Hepatocyte (in vitro differentiated cells): ENCODE data around the gene ANAPC16. TPM values are rescaled to one million over a fixed set of nuclear protein-coding genes. Genes with fewer than 3 reads are reported as not detected.

Experiments
- DNase-seq: peaks from one replicate; pipeline ENCODE4 v3.0.0-alpha.2; 2016; ENCODE audit warnings: low spot score
- H2AFZ ChIP-seq: fragments of 200-600 bp; sonication (generic); 2 replicates; pipeline ENCODE4 v1.6.0; 2016; ENCODE audit warnings: antibody characterized with exemption, mild to moderate bottlenecking
- H3K27ac ChIP-seq: fragments of 200-600 bp; sonication (generic); 2 replicates; pipeline ENCODE4 v1.5.1; 2016; ENCODE audit warnings: mild to moderate bottlenecking
- H3K27me3 ChIP-seq: fragments of 200-600 bp; sonication (generic); 2 replicates; pipeline ENCODE4 v1.6.1; 2016
- H3K36me3 ChIP-seq: fragments of 200-600 bp; sonication (generic); replicated peaks from 2 replicates; pipeline ENCODE4 v1.5.1; 2016; ENCODE audit warnings: low read depth; ENCODE audit not compliant: insufficient read depth
- H3K4me1 ChIP-seq: fragments of 200-600 bp; sonication (generic); 2 replicates; pipeline ENCODE4 v1.5.1; 2016; ENCODE audit warnings: mild to moderate bottlenecking, moderate library complexity; ENCODE audit not compliant: insufficient read depth
- H3K4me2 ChIP-seq: fragments of 200-600 bp; sonication (generic); 2 replicates; pipeline ENCODE4 v1.6.0; 2016
- H3K4me3 ChIP-seq: fragments of 200-600 bp; sonication (generic); 2 replicates; pipeline ENCODE4 v1.5.1; 2016; ENCODE audit warnings: mild to moderate bottlenecking
- H3K79me2 ChIP-seq: fragments of 200-600 bp; sonication (generic); 2 replicates; pipeline ENCODE4 v1.6.0; 2017; ENCODE audit warnings: mild to moderate bottlenecking
- H3K9me2 ChIP-seq: fragments of 200-600 bp; sonication (generic); replicated peaks from 2 replicates; pipeline ENCODE4 v1.6.0; 2017; ENCODE audit warnings: mild to moderate bottlenecking; ENCODE audit not compliant: insufficient read depth
- H3K9me3 ChIP-seq: fragments of 200-600 bp; sonication (generic); 2 replicates; pipeline ENCODE4 v1.5.1; 2016; ENCODE audit warnings: low read depth, mild to moderate bottlenecking
- H4K20me1 ChIP-seq: fragments of 200-600 bp; sonication (generic); 2 replicates; pipeline ENCODE4 v1.6.0; 2016; ENCODE audit warnings: mild to moderate bottlenecking; ENCODE audit not compliant: insufficient read depth, poor library complexity, severe bottlenecking
- CTCF ChIP-seq: fragments of 200-600 bp; sonication (generic); IDR thresholded peaks from 2 replicates; pipeline ENCODE4 v1.5.1; 2016; ENCODE audit warnings: antibody characterized with exemption, mild to moderate bottlenecking; ENCODE audit not compliant: poor library complexity
- EZH2 ChIP-seq: fragments of 200-600 bp; sonication (generic); IDR thresholded peaks from 2 replicates; pipeline ENCODE4 v1.6.1; 2016; ENCODE audit warnings: antibody characterized with exemption, mild to moderate bottlenecking, borderline replicate concordance
- EZH2phosphoT487 ChIP-seq: fragments of 200-600 bp; sonication (generic); IDR thresholded peaks from one replicate; pipeline ENCODE4 v1.6.1; 2018; ENCODE audit warnings: antibody characterized with exemption, mild to moderate bottlenecking, low read depth, moderate library complexity; ENCODE audit not compliant: unreplicated experiment, severe bottlenecking
- WGBS: methylation state at CpG from one replicate; pipeline ENCODE4 v1.1.6; 2016; ENCODE audit warnings: low lambda C conversion rate; ENCODE audit errors: missing lambda C conversion rate; 5-methylcytosine and 5-hydroxymethylcytosine counted together
- polyA plus RNA-seq: library from polyadenylated mRNA; unstranded; fragments of >200 nt; fragmentation: Nextera tagmentation; extraction: Ambion mirVana; gene quantifications from 2 replicates; pipeline ENCODE4 v1.2.1, GENCODE V29; 2016
- total RNA-seq: library from RNA; depleted of rRNA; stranded (reverse); fragments of >200 nt; gene quantifications from 2 replicates; pipeline ENCODE4 v1.2.3, GENCODE V29; 2014

Gene ANAPC16
- total and polyA plus RNA-seq, 2 experiments from 2014 or later: 109 to 118 TPM

GRCh38 chr10:72260976-72261783, 45.4 kb downstream of the ANAPC16 start:
- Histone ChIP-seq H4K20me1 (no peaks in the 10 kb centered on the region), H3K4me1 (peaks cover 42% of the 10 kb centered on the region)
- peak; percentile 73 for DNase-seq

DNA sequence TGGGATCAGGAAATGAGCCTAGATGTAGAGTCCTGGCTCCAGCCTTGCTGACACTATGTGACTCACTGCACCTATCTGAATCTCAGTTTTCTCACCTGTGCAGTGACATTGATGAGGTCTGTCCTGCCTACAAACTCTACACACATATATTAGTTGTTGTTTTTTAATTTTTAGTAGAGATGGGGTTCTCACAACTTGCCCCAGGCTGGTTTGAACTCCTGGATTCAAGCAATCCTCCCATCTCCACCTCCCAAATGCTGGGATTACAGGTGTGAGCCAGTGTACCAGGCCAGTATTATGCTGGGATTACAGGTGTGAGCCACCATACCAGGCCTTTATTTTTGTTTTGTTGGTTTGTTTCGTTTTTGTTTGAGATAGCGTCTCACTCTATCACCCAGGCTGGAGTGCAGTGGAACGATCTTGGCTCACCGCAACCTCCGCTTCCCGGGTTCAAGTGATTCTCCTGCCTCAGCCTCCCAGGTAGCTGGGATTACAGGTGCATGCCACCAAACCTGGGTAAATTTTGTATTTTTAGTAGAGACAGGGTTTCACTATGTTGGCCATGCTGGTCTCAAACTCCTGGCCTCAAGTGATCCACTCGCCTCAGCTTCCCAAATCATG, 46.1 kb downstream of the ANAPC16 start:
- Histone ChIP-seq H2AFZ (peak overlapping the region; percentile 25), H4K20me1 (no peaks in the 10 kb centered on the region), H3K9me3 (no peaks in the 10 kb centered on the region), H3K4me1 (peaks cover 42% of the 10 kb centered on the region), H3K9me2 (no peaks in the 10 kb centered on the region), H3K79me2 (no peaks in the 10 kb centered on the region), H3K36me3 (no peaks in the 10 kb centered on the region), H3K4me3 (no peak overlapping the region), H3K27ac (peak overlapping the region; percentile 92), H3K27me3 (no peaks in the 10 kb centered on the region), H3K4me2 (peak overlapping the region; percentile 80)
- TF ChIP-seq EZH2 (no peak), CTCF (no peak), EZH2phosphoT487 (no peak)
- no peak for DNase-seq
- WGBS: 93% methylated on average over 7 of the region's 7 CpGs

More at GRCh38 chr10:72260976-72261783, 45.4 kb downstream of the ANAPC16 start:
- Histone ChIP-seq H2AFZ (peak overlapping the region; percentile 25), H3K9me3 (no peaks in the 10 kb centered on the region), H3K27me3 (no peaks in the 10 kb centered on the region), H3K4me3 (no peak overlapping the region), H3K27ac (peak overlapping the region; percentile 92), H3K9me2 (no peaks in the 10 kb centered on the region), H3K36me3 (no peaks in the 10 kb centered on the region), H3K4me2 (peak overlapping the region; percentile 80), H3K79me2 (no peaks in the 10 kb centered on the region)
- 2% methylated on average over 20 of the region's 30 CpGs for WGBS
- TF ChIP-seq EZH2: no peak
- TF ChIP-seq CTCF: no peak
- no peak for TF ChIP-seq EZH2phosphoT487

DNA sequence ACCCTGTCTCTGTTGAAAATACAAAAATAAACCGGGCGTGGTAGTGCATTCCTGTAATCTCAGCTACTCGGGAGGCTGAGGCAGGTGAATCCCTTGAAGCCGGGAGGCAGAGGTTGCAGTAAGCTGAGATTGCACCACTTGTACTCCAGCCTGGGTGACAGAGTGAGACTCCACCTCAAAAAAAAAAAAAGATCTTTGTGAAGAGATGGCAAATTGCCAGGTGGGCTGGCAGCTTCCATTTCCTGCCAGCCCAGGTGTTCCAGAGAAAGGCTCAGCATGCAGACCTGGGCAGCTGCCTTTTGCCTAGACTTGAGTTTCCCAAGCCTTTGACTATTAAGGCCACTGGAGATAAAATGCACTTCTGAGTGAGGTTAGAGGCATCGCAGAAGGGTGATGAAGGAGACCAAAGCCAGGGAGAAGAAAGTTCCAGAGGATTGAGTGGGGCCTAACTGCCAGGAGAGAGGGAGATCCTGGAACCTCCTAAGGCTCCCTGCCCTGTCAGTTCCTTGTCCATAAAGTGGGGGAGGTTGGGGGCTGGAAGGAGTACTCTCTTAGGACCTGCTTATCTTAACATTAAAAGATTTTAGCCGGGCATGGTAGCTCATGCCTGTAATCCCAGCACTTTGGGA, 47.9 kb downstream of the ANAPC16 start:
- Histone ChIP-seq H3K4me1 (peaks cover 37% of the 10 kb centered on the region), H3K9me2 (no peaks in the 10 kb centered on the region), H3K27ac (peak overlapping the region; percentile 83), H4K20me1 (no peaks in the 10 kb centered on the region), H2AFZ (no peak overlapping the region), H3K36me3 (no peaks in the 10 kb centered on the region), H3K4me2 (no peak overlapping the region), H3K79me2 (no peaks in the 10 kb centered on the region), H3K4me3 (no peak overlapping the region), H3K9me3 (no peaks in the 10 kb centered on the region), H3K27me3 (no peaks in the 10 kb centered on the region)
- WGBS: 83% methylated on average over 6 of the region's 6 CpGs
- no peak for TF ChIP-seq CTCF
- no peak for TF ChIP-seq EZH2
- no peak for TF ChIP-seq EZH2phosphoT487
- DNase-seq: peak; percentile 81
